Activated naive CD4-positive, alpha-beta T cell treated with anti-CD3 and anti-CD28 coated beads, Interleukin-2, amount 50 U/mL, for 24 hours (primary cell): ENCODE results near the gene EHMT1.

Experiments
- H3K27ac Mint-ChIP-seq: one replicate; pipeline ENCODE4 v1.8.0; 2021; ENCODE audit warnings: mild to moderate bottlenecking, mixed read lengths
- H3K27me3 Mint-ChIP-seq: one replicate; pipeline ENCODE4 v1.8.0; 2021; ENCODE audit warnings: mixed read lengths
- H3K36me3 Mint-ChIP-seq: one replicate; pipeline ENCODE4 v1.8.0; 2021; ENCODE audit warnings: mixed read lengths
- H3K4me1 Mint-ChIP-seq: one replicate; pipeline ENCODE4 v1.8.0; 2021; ENCODE audit warnings: mixed read lengths
- H3K4me3 Mint-ChIP-seq: one replicate; pipeline ENCODE4 v1.8.0; 2021; ENCODE audit warnings: mild to moderate bottlenecking, mixed read lengths
- H3K9me3 Mint-ChIP-seq: one replicate; pipeline ENCODE4 v1.8.0; 2021; ENCODE audit warnings: mixed read lengths

The EHMT1 gene

GRCh38 chr9:137812356-137813023 lies 193.7 kb downstream of the EHMT1 start:
- H3K36me3 Mint-ChIP-seq, result peaks cover 6% of the 10 kb centered on the region
- H3K27ac Mint-ChIP-seq, result no peak overlapping the region
- no peak overlapping the region for H3K4me3 Mint-ChIP-seq
- H3K27me3 Mint-ChIP-seq, result no peaks in the 10 kb centered on the region
- H3K4me1 Mint-ChIP-seq, result peaks cover 3% of the 10 kb centered on the region
- H3K9me3 Mint-ChIP-seq, result no peaks in the 10 kb centered on the region

- Mint-ChIP-seq H3K36me3 (peaks cover 7% of the 10 kb centered on the region), H3K9me3 (no peaks in the 10 kb centered on the region), H3K4me3 (no peak overlapping the region), H3K27me3 (no peaks in the 10 kb centered on the region), H3K4me1 (no peaks in the 10 kb centered on the region), H3K27ac (no peak overlapping the region)
Measured at GRCh38 chr9:137813167-137813566, 194.4 kb downstream of the EHMT1 start.

- Mint-ChIP-seq H3K4me1 (no peaks in the 10 kb centered on the region), H3K36me3 (peaks cover 9% of the 10 kb centered on the region), H3K27ac (no peak overlapping the region), H3K9me3 (no peaks in the 10 kb centered on the region), H3K4me3 (no peak overlapping the region), H3K27me3 (no peaks in the 10 kb centered on the region)
Measured at GRCh38 chr9:137813651-137814415, 195.0 kb downstream of the EHMT1 start.

DNA sequence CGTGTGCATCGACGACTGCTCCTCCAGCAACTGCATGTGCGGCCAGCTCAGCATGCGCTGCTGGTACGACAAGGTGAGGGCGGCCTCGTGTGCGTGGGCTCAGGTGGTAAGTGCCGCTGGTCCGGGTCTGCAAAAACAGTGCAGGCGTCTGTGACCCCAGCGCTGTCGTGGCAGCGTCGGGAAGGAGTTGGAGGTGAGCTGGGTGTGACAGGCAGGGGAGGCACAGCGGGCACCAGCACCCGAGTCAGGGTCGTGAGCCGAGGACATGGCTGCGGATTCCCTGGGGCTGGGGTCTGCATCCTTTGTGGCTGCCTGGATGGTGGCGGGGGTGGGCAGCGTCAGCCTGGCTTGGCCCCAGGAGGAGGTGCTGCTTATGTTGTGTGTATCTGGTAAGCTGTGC lies 195.6 kb downstream of the EHMT1 start:
- Mint-ChIP-seq H3K4me1 (no peaks in the 10 kb centered on the region), H3K27me3 (no peaks in the 10 kb centered on the region), H3K36me3 (peaks cover 9% of the 10 kb centered on the region), H3K9me3 (no peaks in the 10 kb centered on the region), H3K4me3 (no peak overlapping the region), H3K27ac (no peak overlapping the region)

DNA sequence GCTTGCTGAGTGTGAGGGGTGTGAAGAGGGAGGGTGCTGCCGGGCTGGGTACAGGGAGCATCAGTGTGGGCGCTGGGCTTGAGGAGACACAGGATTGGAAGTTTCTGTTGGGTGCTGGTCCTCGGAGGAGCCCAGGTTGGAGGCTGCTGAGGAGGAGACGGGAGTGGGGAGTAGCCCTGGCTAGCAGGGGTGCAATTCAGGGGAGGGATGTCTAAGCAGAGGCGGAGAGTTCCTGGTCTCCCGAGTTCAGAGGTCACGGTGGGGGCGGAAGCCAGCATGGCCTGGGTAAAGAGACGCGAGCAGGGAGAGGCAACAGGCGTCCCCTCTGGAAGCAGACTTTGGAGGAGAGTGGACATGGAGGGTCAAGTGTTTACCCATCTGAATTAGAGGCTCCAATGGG lies 196.0 kb downstream of the EHMT1 start:
- H3K4me1 Mint-ChIP-seq, result no peaks in the 10 kb centered on the region
- peaks cover 9% of the 10 kb centered on the region for H3K36me3 Mint-ChIP-seq
- no peak overlapping the region for H3K27ac Mint-ChIP-seq
- H3K9me3 Mint-ChIP-seq, result no peaks in the 10 kb centered on the region
- no peaks in the 10 kb centered on the region for H3K27me3 Mint-ChIP-seq
- no peak overlapping the region for H3K4me3 Mint-ChIP-seq

- H3K4me3 Mint-ChIP-seq, result no peak overlapping the region
- H3K27me3 Mint-ChIP-seq, result no peaks in the 10 kb centered on the region
- H3K36me3 Mint-ChIP-seq, result peaks cover 10% of the 10 kb centered on the region
- no peaks in the 10 kb centered on the region for H3K4me1 Mint-ChIP-seq
- H3K9me3 Mint-ChIP-seq, result no peaks in the 10 kb centered on the region
- H3K27ac Mint-ChIP-seq, result peak overlapping the region; percentile 55
Measured at GRCh38 chr9:137815256-137816255, 196.8 kb downstream of the EHMT1 start.

DNA sequence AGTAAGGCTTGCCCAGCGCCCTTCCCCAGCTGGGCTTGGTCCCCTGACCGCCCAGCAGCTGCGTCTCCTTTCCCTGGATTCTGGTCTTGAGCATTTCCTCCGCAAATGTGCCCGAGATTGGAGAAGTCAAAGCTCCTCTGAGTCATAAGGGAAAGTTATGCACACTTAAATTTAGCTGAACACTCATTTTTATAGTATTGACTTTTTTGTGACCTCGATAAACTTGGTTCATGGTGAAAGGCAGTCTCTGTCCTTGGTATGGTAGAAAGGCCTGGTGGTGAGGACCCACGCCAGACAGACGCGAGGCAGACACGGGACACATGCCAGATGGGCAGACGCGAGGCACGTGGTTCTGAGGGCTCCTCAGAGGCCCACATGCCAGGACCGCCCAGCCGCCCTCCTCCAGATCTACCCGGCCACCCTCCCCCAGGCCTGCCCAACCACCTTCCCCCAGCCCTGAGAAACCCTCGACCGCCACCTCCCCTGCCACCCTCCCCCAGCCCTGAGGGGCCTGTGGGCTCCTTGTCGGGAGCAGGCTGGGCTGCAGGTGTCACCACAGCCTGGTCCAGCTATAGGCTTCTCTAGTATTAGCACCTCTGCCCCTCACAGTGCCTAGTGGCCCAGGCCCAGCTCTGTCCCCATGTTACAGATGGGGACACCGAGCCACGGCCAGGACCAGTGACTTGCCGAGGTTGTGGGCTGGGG lies 197.9 kb downstream of the EHMT1 start:
- Mint-ChIP-seq H3K27ac (no peak overlapping the region), H3K4me1 (no peaks in the 10 kb centered on the region), H3K36me3 (peaks cover 11% of the 10 kb centered on the region), H3K27me3 (no peaks in the 10 kb centered on the region), H3K9me3 (no peaks in the 10 kb centered on the region), H3K4me3 (no peak overlapping the region)

DNA sequence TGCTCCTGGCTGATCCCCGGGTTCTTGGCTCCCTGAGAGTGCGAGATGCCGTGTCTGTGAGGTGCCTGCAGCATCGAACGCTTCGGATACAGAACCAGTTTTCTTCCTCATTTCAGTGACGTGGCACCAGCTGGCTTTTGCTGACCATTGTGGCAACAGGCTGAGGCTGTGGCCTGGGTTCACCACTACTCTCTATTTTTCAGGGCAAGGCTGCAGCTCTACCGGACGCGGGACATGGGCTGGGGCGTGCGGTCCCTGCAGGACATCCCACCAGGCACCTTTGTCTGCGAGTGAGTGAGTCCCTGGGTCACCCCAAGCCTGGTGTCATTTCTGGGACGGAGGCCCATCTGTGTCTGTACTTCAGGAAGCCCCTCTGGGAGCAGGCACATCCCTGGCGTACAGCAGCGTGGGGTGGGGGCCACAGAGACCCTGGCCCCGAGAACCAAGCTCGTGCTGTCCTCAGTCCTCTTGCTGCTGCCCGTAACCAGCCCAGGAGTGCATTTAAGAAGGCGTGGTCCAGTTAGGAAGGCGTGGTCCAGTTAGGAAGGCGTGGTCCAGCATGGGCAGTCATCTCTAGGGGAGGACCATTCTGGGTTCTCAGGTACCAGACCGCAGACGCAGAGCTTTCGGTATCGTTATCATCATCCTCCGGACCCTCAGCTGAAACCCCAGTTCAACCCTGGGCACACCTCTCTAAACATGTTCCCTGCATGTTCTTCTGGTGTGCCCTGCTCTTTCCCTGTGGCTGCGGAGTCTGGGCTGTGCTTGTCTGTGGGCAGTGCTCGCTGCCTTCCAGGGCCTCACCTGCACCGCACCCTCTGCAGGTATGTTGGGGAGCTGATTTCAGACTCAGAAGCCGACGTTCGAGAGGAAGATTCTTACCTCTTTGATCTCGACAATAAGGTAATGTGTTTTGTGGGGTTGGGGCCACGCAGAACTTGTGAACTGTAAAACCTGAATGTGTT lies 198.7 kb downstream of the EHMT1 start:
- Mint-ChIP-seq H3K4me3 (no peak overlapping the region), H3K27me3 (no peaks in the 10 kb centered on the region), H3K36me3 (peaks cover 17% of the 10 kb centered on the region), H3K4me1 (no peaks in the 10 kb centered on the region), H3K9me3 (no peaks in the 10 kb centered on the region), H3K27ac (no peak overlapping the region)

DNA sequence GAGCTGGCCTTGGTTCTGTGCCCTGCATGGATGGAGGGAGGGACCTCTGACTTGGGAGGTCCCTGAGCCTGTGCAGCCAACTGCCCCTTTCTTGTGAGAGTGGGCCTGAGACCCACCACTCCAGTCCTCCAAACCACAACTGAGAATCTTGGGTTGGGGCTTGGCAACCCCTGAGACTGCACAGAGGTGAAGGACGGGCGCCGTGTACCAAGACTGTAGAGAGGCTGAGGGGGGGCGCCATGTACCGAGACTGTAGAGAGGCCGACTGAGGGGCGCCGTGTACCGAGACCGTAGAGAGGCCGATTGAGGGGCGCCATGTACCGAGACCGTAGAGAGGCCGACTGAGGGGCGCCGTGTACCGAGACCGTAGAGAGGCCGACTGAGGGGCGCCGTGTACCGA lies 199.5 kb downstream of the EHMT1 start:
- Mint-ChIP-seq H3K4me1 (no peaks in the 10 kb centered on the region), H3K4me3 (no peak overlapping the region), H3K9me3 (no peaks in the 10 kb centered on the region), H3K27me3 (no peaks in the 10 kb centered on the region), H3K27ac (no peak overlapping the region), H3K36me3 (peaks cover 17% of the 10 kb centered on the region)

GRCh38 chr9:137820161-137820855 lies 201.5 kb downstream of the EHMT1 start:
- H3K4me3 Mint-ChIP-seq, result no peak overlapping the region
- no peaks in the 10 kb centered on the region for H3K4me1 Mint-ChIP-seq
- no peak overlapping the region for H3K27ac Mint-ChIP-seq
- no peaks in the 10 kb centered on the region for H3K9me3 Mint-ChIP-seq
- H3K36me3 Mint-ChIP-seq, result peaks cover 26% of the 10 kb centered on the region
- H3K27me3 Mint-ChIP-seq, result no peaks in the 10 kb centered on the region

DNA sequence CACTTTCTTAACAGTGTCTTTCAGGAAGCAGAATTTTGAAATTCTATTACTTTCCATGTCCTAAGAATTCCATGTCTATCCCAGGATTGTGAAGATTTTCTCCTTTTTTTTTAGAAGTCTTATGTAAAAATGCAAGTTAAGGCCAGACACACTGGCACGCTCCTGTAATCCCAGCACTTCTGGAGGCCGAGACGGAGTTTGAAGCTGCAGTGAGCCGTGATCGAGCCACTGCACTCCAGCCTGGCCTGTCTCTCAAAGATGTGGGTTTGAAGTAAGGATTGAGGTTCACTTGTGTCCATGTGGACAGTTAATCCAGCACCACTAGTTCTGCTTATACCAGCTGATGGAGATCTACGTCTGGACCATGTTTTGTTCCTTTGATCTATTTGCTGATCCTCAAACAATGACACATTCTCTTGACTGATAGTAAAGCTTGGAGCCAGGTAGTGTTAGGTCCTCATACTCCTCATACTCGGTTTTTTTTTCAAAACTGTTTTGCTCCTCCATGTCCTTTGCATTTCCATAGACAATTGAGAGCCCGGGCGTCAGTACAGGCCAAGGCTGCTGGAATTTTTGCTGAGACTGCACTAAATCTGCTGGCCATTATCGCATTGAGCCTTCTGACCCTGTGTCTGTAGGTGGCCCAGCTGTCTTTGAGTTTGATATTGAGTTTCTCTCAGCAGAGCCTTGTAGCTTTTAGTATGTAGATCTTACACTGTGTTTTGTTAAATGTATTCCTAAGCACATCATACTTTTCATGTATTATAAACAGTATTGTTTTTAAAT lies 205.4 kb downstream of the EHMT1 start:
- H3K9me3 Mint-ChIP-seq, result no peaks in the 10 kb centered on the region
- no peaks in the 10 kb centered on the region for H3K4me1 Mint-ChIP-seq
- H3K27ac Mint-ChIP-seq, result no peak overlapping the region
- no peak overlapping the region for H3K4me3 Mint-ChIP-seq
- H3K27me3 Mint-ChIP-seq, result no peaks in the 10 kb centered on the region
- peaks cover 31% of the 10 kb centered on the region for H3K36me3 Mint-ChIP-seq

DNA sequence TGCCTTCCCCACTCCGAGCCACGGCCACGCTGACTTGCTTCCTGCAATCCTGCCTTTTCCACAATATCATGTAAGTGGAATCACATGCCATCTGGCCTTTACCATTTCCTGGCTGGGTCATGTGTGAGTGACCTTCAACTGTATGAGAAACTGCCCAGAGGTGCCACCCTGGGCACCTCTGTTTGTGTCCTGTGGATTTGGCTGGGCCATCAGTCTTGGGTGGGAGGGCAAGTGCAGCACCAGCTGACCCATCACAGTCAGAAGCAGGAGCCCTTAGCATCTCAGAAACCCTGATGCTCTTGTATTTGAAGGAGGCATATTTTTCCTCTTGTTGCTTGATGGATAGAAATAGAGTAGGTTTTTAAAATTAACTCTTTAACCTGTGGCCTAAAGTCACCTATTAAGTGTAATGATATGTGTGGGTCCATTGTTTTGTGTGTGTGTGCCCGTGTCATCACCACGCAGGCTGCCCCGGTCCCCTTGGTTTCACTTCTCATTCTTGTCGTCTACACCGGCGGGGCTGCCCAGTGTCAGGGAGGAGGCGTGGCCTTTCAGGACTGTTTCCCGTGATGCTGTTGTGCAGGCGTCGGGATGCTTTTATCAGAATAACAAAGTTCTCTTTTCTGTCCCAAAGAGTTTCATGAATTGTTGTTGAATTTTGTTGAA lies 206.7 kb downstream of the EHMT1 start:
- no peak overlapping the region for H3K4me3 Mint-ChIP-seq
- no peaks in the 10 kb centered on the region for H3K27me3 Mint-ChIP-seq
- H3K4me1 Mint-ChIP-seq, result no peaks in the 10 kb centered on the region
- no peak overlapping the region for H3K27ac Mint-ChIP-seq
- peaks cover 29% of the 10 kb centered on the region for H3K36me3 Mint-ChIP-seq
- no peaks in the 10 kb centered on the region for H3K9me3 Mint-ChIP-seq
